ENCODE data around the gene EFR3B. TPM values are rescaled to one million over a fixed set of nuclear protein-coding genes. Genes with fewer than 3 reads are reported as not detected.

Gene EFR3B
- total RNA-seq, 1 donor from 2014 or later, result 11.3 TPM

DNA sequence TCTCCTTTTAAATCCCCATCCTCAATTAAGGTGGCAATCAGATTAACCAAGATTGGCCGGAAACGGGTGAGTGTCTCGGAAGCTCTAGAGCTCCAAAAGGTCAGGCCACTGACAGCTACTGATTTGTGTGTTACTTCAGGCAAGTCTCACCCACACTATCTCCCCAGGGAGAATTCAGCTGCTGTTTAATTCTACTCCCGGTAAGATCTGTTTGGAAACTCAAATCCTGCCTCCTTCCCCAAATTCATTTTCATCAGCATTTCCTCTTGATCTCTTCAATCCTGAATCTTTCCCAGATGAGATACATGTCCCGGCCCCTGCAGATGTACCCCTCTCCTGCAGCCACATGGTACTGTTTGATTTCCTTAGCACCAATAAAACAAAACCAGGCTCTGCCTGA is 34.9 kb downstream of the EFR3B start:
- DNase-seq (ENCODE audit: low spot score), result no peak
- Mint-ChIP-seq H3K9me3 (ENCODE audit: unreplicated experiment) (no peaks in the 10 kb centered on the region), H3K36me3 (ENCODE audit: low read depth, unreplicated experiment) (no peaks in the 10 kb centered on the region), H3K4me3 (ENCODE audit: unreplicated experiment) (no peak overlapping the region), H3K27me3 (ENCODE audit: unreplicated experiment) (no peaks in the 10 kb centered on the region), H3K27ac (ENCODE audit: unreplicated experiment) (no peak overlapping the region), H3K4me1 (ENCODE audit: unreplicated experiment) (peaks cover 20% of the 10 kb centered on the region)
- TF ChIP-seq, protein P1, sequence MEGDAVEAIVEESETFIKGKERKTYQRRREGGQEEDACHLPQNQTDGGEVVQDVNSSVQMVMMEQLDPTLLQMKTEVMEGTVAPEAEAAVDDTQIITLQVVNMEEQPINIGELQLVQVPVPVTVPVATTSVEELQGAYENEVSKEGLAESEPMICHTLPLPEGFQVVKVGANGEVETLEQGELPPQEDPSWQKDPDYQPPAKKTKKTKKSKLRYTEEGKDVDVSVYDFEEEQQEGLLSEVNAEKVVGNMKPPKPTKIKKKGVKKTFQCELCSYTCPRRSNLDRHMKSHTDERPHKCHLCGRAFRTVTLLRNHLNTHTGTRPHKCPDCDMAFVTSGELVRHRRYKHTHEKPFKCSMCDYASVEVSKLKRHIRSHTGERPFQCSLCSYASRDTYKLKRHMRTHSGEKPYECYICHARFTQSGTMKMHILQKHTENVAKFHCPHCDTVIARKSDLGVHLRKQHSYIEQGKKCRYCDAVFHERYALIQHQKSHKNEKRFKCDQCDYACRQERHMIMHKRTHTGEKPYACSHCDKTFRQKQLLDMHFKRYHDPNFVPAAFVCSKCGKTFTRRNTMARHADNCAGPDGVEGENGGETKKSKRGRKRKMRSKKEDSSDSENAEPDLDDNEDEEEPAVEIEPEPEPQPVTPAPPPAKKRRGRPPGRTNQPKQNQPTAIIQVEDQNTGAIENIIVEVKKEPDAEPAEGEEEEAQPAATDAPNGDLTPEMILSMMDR (IDR thresholded peaks at IDR 0.05; ENCODE audit: unreplicated experiment), result no peak

- H3K4me1 Mint-ChIP-seq (ENCODE audit: unreplicated experiment), result peaks cover 20% of the 10 kb centered on the region
- no peak overlapping the region for H3K4me3 Mint-ChIP-seq (ENCODE audit: unreplicated experiment)
- no peak for DNase-seq (ENCODE audit: low spot score)
- H3K27me3 Mint-ChIP-seq (ENCODE audit: unreplicated experiment), result peaks cover 1% of the 10 kb centered on the region
- TF ChIP-seq, protein P1 (IDR thresholded peaks at IDR 0.05; ENCODE audit: unreplicated experiment), result no peak
- H3K27ac Mint-ChIP-seq (ENCODE audit: unreplicated experiment), result peak overlapping the region; percentile 70
- no peaks in the 10 kb centered on the region for H3K36me3 Mint-ChIP-seq (ENCODE audit: low read depth, unreplicated experiment)
- no peaks in the 10 kb centered on the region for H3K9me3 Mint-ChIP-seq (ENCODE audit: unreplicated experiment)
Observed at GRCh38 chr2:25077789-25078169, 35.9 kb downstream of the EFR3B start.

- Mint-ChIP-seq H3K4me1 (ENCODE audit: unreplicated experiment) (peaks cover 20% of the 10 kb centered on the region), H3K9me3 (ENCODE audit: unreplicated experiment) (no peaks in the 10 kb centered on the region), H3K4me3 (ENCODE audit: unreplicated experiment) (no peak overlapping the region), H3K27ac (ENCODE audit: unreplicated experiment) (peak overlapping the region; percentile 70), H3K27me3 (ENCODE audit: unreplicated experiment) (peaks cover 1% of the 10 kb centered on the region), H3K36me3 (ENCODE audit: low read depth, unreplicated experiment) (no peaks in the 10 kb centered on the region)
- TF ChIP-seq, protein P1 (IDR thresholded peaks at IDR 0.05; ENCODE audit: unreplicated experiment), result no peak
- no peak for DNase-seq (ENCODE audit: low spot score)
Observed at GRCh38 chr2:25078170-25079049, 36.5 kb downstream of the EFR3B start.

DNA sequence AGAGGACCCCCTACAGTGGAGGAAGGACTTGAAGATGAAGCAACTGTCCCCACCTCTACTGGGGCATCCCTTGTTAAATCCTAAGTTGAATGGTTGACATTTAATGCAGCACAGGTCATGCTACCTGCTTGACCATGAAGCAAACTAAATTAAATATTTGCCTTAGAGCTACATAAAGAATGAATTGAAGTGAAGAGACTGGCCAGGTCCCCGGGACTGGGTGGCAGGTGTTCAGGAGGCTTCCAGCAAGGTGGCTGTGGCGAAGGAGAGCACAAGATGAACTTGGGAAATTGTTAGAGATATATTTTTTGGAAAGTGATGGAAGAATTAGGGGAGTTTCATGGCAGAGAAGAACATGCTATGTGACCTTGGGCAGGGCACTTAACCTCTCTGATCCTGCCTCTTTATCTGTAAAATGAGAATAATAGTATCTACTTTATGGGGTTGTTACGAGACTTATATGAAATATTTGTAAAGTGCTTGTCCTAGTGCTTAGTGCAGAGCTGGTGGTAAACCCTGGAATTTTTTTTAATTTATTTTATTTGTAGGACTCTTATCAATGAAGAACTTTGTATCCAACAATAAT is 37.3 kb downstream of the EFR3B start:
- TF ChIP-seq, protein P1 (IDR thresholded peaks at IDR 0.05; ENCODE audit: unreplicated experiment), result no peak
- no peaks in the 10 kb centered on the region for H3K36me3 Mint-ChIP-seq (ENCODE audit: low read depth, unreplicated experiment)
- H3K4me1 Mint-ChIP-seq (ENCODE audit: unreplicated experiment), result peaks cover 20% of the 10 kb centered on the region
- H3K4me3 Mint-ChIP-seq (ENCODE audit: unreplicated experiment), result no peak overlapping the region
- H3K27ac Mint-ChIP-seq (ENCODE audit: unreplicated experiment), result no peak overlapping the region
- H3K27me3 Mint-ChIP-seq (ENCODE audit: unreplicated experiment), result peaks cover 1% of the 10 kb centered on the region
- DNase-seq (ENCODE audit: low spot score), result no peak
- no peaks in the 10 kb centered on the region for H3K9me3 Mint-ChIP-seq (ENCODE audit: unreplicated experiment)

DNA sequence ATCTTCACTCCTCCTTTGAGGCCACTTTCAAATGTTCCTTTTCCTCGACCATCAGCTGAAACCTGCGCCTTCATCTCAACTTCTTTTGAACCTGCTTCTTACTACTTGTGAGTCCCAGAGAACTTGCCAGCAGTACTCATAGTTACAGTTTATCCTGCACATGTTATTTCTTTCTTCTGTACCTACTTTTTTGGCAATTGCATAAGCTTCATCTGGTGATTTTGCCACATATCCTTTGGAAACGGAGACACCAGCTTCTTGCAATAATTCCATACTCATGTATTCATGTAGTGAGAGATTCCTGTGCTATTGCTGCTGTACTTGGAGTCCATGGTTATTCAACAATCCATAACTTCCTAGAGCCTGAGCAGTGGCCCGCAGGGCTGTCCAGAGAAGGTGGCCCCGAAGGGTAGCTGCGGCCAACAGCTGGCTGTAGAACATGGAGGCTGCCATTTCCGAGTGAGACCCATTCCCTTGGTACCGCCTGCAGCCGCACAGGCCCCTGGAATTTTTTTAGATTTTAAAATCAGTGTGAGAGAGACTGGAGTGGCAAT is 39.4 kb downstream of the EFR3B start:
- Mint-ChIP-seq H3K36me3 (ENCODE audit: low read depth, unreplicated experiment) (no peaks in the 10 kb centered on the region), H3K4me3 (ENCODE audit: unreplicated experiment) (no peak overlapping the region), H3K4me1 (ENCODE audit: unreplicated experiment) (peaks cover 14% of the 10 kb centered on the region), H3K27ac (ENCODE audit: unreplicated experiment) (peak overlapping the region; percentile 9), H3K27me3 (ENCODE audit: unreplicated experiment) (peaks cover 1% of the 10 kb centered on the region), H3K9me3 (ENCODE audit: unreplicated experiment) (no peaks in the 10 kb centered on the region)
- DNase-seq (ENCODE audit: low spot score), result no peak
- TF ChIP-seq, protein P1 (IDR thresholded peaks at IDR 0.05; ENCODE audit: unreplicated experiment), result no peak

Data from endothelial cell (in vitro differentiated cells).